HL-60/S4 (cell line): Measurements from ENCODE around the gene CDCA8.

Experiments
- in situ Hi-C: fragments of 300-500 bp; cut with MboI; formaldehyde crosslinking; loops from 2 replicates; pipeline ENCODE4 v1.14.3; 2022; ENCODE audit warnings: low sequenced_read_pairs

Gene CDCA8

GRCh38 chr1:37692078-37692833 is at the start of gene CDCA8:
CDCA8 (plus strand) TSS chr1:37692516; CDS start chr1:37692691, 175 bp downstream.
- in situ Hi-C loops = no loop called here

GRCh38 chr1:37647281-37647680 is 45.0 kb upstream of the CDCA8 start:
- in situ Hi-C loops = no loop called here

DNA sequence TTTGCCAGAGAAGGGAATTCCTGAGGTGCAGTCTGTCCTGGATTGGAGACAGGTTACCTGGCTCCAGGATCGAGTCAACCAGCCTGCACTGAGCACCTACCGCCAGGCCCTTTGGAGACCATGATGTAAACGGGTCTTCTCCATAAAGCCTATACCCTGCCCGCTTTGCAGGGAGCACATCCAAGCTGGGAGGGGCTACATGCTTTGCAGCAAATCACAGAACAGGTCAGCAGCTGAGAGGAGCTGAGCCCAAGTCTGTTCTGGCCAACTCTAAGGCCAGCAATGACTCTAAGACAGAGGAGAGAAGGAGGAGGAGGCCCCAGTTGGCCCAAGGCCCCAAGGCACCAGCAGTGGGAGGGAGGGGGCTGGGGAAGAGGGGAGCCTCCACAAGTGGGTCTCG is 42.1 kb upstream of the CDCA8 start:
- in situ Hi-C loops = no loop called here

GRCh38 chr1:37650721-37651120 is 41.6 kb upstream of the CDCA8 start:
- in situ Hi-C loops = no loop called here

GRCh38 chr1:37651803-37652202 is 40.5 kb upstream of the CDCA8 start:
- in situ Hi-C loops = no loop called here

- in situ Hi-C loops = no loop called here
Observed at GRCh38 chr1:37652976-37653375, 39.3 kb upstream of the CDCA8 start.

DNA sequence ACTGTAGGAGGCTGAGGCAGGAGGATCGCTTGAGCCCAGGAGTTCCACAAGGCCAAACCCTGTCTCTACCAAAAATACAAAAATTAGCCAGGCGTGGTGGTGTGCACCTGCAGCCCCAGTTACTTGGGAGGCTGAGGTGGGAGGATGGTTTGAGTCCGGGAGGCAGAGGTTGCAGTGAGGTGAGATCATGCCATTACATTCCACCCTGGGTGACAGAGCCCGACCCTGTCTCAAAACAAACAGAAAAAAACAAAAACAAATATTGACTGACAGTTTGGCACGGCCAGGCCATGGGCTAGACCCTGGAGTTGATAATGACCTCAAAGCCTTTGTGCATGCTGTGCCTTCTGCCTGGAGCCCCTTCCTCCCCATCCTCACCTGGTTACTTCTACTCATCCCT is 38.4 kb upstream of the CDCA8 start:
- in situ Hi-C loops = no loop called here

DNA sequence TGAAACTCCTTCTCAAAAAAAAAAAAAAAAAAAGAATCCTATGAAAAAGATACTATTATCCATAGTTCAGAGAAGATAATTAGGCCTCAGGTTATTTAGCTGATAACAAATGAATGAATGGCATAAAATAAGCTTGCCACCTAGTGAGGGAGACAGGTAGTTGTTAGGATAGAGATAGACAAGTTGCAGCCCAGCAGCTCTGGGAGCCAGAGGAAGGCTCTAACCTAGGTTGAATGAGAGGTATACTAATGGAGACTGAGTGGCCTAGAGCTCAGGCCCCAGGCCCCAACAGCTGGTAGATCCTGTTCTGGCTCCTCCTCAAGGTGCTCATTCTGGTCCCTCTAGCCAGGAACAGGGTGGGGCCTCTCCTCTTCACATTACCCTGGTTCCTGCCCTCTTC is 37.0 kb upstream of the CDCA8 start:
- in situ Hi-C loops = no loop called here

DNA sequence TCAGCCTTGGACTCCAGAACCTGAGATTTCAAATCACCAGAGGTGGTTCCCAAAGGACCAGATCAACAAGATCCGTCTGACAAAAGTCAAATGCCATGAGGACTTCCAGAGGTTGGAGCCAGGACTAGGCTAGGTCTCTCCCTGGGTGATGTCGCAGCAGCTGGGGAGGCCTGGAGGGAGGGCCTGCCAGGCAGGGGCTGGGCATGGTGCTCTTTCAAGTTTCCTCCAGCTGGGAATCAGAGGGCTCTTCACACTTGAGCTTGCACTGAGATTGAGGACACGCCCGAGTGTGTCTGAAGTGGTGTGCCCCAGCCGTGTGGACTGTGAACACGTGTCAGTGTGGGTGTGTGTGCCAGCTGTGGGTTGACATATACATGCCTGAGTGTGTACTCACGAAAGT is 36.3 kb upstream of the CDCA8 start:
- in situ Hi-C loops = no loop called here

DNA sequence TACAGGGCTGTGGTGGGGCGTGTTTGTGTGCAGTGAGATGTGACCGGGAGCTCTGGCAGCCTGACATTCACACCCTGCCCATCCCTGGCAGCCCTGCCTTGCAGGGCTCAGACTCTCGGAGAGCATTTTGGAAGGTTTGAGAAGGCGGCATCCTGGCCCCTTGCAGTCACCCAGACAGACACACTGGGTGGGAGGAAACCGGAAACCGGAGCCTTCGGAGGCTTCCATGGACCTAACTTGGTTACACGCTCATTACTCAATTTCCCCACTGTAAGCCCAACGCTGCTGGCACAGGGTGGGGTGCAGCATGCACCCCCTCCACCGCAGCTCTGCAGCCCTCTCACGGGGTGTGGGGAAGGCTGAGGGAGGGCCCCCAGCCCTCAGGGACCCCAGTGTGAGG is 35.4 kb upstream of the CDCA8 start:
- in situ Hi-C loops = no loop called here

DNA sequence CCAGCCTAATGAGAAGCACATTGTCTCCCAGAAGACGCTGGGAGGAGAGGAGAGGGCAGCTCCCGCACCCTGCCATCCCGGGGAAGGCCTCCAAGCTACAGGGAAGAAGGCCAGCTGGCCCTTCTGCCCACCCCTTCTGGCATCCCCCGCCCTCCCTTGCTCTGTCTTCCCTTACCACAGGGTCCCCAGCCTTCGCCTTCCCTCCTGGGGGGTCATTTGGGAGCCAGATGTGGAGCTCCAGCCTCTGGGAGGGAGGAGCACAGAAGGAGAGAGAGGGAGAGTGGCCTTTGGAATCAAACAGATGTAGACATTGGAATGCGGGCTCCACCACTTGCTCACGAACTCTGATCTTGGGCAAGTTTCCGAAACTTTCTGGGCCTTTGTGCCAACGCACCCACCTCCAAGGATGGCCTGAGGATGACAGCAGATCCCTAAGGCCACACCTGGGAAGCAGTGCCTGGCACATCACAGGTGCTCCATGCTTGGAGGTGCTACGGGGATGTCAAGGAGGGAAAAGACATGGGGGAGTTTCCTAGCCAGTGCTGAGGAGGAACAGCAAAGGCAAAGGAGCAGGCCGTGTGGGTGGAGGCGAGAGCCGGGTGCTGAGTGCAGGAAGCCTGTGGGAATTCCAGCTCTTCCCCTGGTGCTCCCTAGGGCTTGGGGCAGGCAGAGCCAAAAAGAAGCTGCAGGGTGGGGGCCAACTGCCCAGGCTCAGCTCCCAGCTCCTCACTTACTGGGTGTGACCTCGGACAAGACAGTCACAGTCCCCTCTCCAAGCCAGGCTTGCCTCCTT is 34.5 kb upstream of the CDCA8 start:
- in situ Hi-C loops = no loop called here

- in situ Hi-C loops = no loop called here
Observed at GRCh38 chr1:37658486-37658885, 33.8 kb upstream of the CDCA8 start.

DNA sequence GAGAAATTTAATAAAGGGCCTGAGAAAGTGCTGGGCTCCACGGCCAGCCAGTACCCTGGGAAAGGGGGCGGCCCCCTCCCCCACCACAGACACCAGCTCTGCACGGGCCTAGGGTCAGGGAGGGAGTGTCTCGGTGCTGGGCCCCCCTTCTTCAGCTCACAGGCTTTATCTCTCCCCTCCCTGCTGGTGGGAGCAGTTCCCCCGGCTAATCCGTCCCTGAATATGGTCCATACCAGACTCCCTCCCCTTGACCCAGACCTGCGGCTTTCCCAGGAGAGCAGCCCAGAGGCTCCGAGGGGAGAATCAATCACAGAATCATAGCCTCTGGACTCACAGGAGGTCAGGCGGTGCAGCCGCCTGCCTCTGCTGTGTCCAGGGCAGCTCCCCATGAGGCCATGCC is 31.7 kb upstream of the CDCA8 start:
- in situ Hi-C loops = no loop called here

DNA sequence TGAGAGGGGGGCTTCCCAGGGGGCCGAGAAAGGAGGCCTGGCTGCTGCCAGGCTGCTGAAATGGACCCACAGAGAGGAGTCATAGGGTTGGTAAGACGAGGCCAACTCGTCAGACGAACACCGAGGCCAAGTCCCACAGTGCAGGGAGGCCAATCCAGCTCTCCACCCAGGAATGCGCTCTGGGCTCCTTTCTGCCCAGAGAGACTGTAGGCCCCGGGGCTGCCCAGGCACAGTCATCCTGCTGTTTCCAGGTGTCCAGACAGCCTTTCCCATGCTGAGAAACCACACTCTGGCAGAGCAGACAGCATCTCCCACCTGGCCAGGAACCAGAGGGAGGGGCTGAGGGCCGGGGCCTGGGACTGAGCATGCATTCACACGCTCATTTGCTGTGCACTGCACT is 30.9 kb upstream of the CDCA8 start:
- in situ Hi-C loops = no loop called here

DNA sequence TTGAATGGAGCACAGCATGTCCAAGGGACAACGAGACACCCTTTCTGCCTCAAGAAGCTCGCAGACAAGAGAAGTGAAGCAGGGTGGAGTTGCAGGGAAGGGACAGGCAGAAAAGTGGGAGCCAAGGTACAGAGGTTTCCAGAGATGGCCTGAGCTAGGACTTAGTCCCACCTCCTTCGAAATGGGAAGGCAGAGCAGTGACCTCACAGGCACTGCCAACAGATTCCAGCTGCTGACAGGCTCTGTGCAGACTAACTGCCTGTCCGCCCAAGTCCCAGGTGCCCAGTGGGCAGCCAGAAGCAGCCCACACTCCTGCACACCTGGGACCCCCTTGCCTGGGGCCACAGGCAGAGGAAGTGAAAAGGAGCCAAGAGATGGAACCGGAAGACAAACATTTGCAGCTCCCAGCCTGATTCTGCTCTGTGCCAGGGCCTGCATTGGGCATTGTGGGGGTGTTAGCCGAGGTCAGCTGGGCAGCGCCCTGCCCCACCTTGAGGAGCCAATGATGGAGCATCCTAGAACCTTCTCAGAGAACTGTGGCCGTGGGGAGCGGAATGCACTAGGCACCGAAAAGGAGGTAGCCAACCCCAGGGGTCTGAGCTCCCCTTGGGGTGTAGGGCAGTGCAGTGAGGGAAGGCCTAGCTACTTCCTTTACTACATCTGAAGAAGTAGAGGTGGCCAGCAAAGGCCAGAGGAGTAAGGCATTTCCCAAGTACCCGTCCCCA is 30.1 kb upstream of the CDCA8 start:
- in situ Hi-C loops = no loop called here

- in situ Hi-C loops = no loop called here
Observed at GRCh38 chr1:37663426-37664000, 28.8 kb upstream of the CDCA8 start.

DNA sequence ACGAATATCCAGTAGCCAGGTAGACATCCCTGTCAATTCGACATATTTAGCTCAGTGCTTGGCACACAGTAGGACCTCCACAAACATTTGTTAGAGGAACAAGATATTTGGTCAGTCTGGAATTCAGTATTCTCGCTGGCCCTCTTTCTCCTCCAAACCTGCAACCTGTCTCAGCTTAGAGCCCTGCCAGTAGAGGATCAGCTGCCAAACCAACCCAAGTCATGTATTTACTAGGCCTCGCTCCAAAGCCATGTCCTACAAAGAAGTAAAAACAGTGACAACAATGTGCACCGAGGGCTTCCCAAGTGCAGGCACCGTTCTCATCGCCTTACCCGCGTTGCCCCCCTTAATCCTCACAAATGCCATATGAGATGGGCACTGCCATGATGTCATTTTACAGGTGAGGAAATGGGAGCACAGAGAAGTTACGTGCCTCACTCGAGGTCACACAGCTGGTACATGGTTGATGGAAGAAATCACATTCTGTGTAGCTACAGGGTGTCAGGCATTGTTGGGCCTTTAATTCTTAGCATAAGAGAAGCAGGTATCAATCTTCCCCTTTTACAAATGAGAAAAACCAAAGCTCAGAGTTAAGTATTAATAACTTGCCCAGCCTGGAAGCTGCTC is 26.0 kb upstream of the CDCA8 start:
- in situ Hi-C loops = no loop called here

DNA sequence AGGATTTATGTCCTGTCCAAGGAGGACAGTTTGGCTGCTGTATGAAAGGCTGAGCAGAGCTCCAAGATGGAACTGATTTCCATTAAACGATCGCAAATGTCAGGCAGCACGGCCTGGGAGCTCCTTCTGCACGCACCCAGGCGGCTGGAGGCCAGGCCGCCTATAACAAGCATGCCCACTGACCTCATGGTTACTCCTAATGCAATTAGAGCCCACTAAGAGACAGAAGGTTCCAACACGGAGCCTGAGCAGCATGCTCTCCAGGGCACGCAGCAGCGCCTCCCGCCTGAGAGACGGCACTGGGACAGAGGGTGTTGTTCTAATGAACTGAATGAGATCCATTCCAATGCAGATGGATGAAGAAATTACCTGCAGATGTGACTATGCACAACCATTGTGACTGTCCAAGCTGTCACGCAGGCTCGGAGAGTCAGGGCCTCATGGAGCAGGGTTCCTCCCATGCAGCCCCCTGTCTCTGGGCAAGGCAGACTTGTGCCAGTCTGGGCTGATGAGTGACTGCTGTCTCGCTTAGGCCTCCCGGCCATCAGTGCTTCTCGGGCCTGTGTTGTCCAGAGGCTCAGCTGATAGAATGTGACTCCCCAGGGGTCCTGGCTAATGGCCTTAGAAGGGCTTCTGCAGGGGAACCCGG is 25.2 kb upstream of the CDCA8 start:
- in situ Hi-C loops = no loop called here

DNA sequence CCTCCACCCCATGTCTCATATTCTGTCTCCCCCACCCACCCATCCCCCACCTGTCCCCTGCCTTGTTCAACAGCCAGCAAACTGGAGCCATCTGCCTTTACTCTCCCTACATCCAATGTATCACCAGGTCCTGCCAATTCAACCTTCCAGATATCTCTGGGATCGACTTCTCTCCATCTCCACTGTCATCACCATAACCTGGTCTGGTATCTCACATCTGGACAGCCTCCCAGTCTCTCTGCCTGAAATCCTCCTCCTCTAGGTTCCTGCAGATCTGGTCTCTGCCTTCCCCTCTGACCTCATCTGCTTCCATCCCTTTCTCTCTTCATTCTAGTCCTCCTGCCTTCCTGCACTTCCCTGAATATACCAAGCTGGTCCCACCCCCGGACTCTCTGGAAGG is 22.2 kb upstream of the CDCA8 start:
- in situ Hi-C loops = no loop called here

DNA sequence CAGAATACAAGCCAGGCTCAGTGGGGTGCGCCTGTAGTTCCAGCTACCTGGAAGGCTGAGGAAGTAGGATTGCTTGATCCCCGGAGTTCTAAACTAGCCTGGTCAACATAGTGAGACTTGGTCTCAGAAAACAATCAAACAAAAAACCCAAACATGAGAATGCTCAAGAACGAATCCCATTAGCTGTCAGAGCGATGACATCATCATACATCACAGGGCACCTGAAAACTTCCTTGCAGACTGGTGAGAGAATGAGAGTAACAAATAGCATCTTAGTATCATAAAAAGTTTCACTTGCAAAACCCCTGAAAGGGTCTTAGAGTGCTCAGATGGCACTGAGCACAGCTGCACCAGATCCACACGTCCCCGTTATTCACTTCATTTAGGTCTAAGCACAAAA is 21.1 kb upstream of the CDCA8 start:
- in situ Hi-C loops = no loop called here
